Right lobe of liver (tissue), 6 donors: ENCODE measurements around the gene NFATC4. TPM values are rescaled to one million over a fixed set of nuclear protein-coding genes. Genes with fewer than 3 reads are reported as not detected.

Experiments used
- ATAC-seq, 4 donors: fragments of 200-7000 bp; cut with Tn5 transposase; one replicate each; pipeline ENCODE4 v1.9.1; 2020; ENCODE audit warnings: mild to moderate bottlenecking in 4 of 4, moderate library complexity in 4 of 4
- DNase-seq, 3 donors: peaks; one replicate each; pipeline ENCODE4 v3.0.0-alpha.2; 2020
- H3K27ac ChIP-seq, 3 donors: fragments of 200-600 bp; one replicate each; pipeline ENCODE4 v1.8.0; 2022
- H3K27me3 ChIP-seq, 2 donors: fragments of 200-600 bp; one replicate each; pipeline ENCODE4 v1.8.0; 2022
- H3K36me3 ChIP-seq, 4 donors: fragments of 200-600 bp; sonication (generic) in 1 of 4; one replicate each; pipeline versions ENCODE4 v1.5.1 to v1.8.0; 2017 to 2022; ENCODE audit warnings: control low read depth in 1 of 4
- H3K4me1 ChIP-seq, 4 donors: fragments of 200-600 bp; sonication (generic) in 1 of 4; one replicate each; pipeline versions ENCODE4 v1.5.1 to v1.8.0; 2017 to 2022; ENCODE audit warnings: control low read depth in 1 of 4
- H3K4me3 ChIP-seq, 3 donors: fragments of 200-600 bp; one replicate each; pipeline ENCODE4 v1.8.0; 2022
- H3K9me3 ChIP-seq, 4 donors: fragments of 200-600 bp; sonication (generic) in 1 of 4; one replicate each; pipeline versions ENCODE4 v1.5.1 to v1.8.0; 2017 to 2022; ENCODE audit warnings: control low read depth in 1 of 4
- POLR2A ChIP-seq: fragments of 450-650 bp; IDR thresholded peaks from one replicate; pipeline ENCODE4 v1.6.1; 2017; ENCODE audit warnings: antibody characterized with exemption, mild to moderate bottlenecking
- WGBS: methylation state at CpG from one replicate; pipeline ENCODE4 v1.1.6; 2018; ENCODE audit warnings: low coverage, low lambda C conversion rate; ENCODE audit not compliant: insufficient coverage; ENCODE audit errors: missing lambda C conversion rate; 5-methylcytosine and 5-hydroxymethylcytosine counted together
- intact Hi-C, 2 donors: fragments of 100-400 bp; cut with DNase I; formaldehyde crosslinking; loops; one replicate each; pipeline versions ENCODE4 v1.11.2 to v1.14.1; 2022
- total RNA-seq, 6 experiments: library from RNA; depleted of rRNA in 2 of 6; stranded (reverse); fragments of >200 nt in 2 of 6; fragmentation: NEBNext Ultra II Directional in 3 of 6; extraction: Animal tissue kit (Norgen Biotek cat#: 25700) in 3 of 6; gene quantifications; one replicate each; pipeline versions ENCODE4 v1.1.0 to v1.2.4, GENCODE V29; 2016 to 2023
- TF ChIP-seq, protein P1 (sequence below), 4 donors: fragments of 200-600 bp in 3 of 4; fragments of 450-650 bp in 1 of 4; IDR thresholded peaks; one replicate each; pipeline versions ENCODE4 v1.5.1 to v1.8.0; 2016 to 2022; ENCODE audit warnings: antibody characterized with exemption in 4 of 4, mild to moderate bottlenecking in 2 of 4
- donor health status: DM: no; HTN: yes; CAD: no.
- donor health status: DM: no; HTN: no; CAD: no.
- donor health status: DM: no; HTN: no; CAD: no.
- donor health status: DM: no; HTN: yes; CAD: no.
- donor health status: DM: no; HTN: yes; CAD: no.

NFATC4 gene
- total RNA-seq, 6 experiments from 2014 or later, result 1.0 to 3.7 (median 2.0) TPM

DNA sequence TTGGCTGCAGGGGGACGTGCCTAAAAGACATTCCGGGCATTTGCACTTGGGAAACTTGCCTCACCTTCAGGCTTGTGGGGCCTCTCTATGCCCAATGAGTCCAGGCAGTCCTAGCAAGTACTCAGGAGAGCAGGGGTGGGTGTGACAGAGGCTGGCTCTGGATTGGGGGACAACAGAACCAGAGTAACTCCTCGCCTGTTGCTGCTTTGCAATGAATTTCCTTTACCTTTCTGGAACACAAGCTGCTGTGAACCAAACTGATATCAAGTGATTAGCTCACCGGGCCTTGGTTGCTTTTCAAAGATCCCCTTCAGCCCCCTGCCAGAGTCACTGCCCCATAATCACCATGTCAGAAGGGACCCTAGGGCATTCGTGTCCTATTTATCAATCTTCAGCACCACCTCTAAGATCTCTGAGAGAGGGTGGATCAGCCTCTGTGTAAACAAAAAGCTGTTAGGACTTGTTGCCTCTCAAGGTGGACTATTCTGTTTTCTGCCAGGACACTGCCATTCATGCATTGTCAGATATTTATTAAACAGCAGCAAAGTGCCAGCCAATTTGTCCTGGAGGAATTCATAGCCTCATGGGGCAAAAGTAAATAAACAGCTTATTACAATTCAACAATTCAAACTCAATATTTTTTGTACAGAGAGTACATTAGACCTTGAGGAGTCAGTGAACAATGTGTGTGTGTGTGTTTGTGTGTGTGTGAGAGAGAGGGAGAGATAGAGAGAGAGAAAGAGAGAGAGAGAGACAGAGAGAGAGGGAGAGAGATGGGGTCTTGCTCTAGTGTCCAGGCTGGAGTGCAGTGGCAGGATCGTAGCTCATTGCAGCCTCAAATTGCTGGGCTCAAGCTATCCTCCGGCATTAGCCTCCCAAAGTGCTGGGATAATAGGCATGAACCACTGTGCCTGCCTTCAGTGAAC lies 11.3 kb downstream of the NFATC4 start:
- intact Hi-C loops, result no loop called here
- 82% methylated on average over 4 of the region's 7 CpGs for WGBS
- DNase-seq, result no peak
- Histone ChIP-seq H3K27ac (no peak overlapping the region), H3K27me3 (no peaks in the 10 kb centered on the region), H3K4me3 (no peak overlapping the region), H3K36me3 (no peaks in the 10 kb centered on the region), H3K9me3 (no peaks in the 10 kb centered on the region), H3K4me1 (no peaks in the 10 kb centered on the region)
- TF ChIP-seq POLR2A, result no peak
- TF ChIP-seq, protein P1, sequence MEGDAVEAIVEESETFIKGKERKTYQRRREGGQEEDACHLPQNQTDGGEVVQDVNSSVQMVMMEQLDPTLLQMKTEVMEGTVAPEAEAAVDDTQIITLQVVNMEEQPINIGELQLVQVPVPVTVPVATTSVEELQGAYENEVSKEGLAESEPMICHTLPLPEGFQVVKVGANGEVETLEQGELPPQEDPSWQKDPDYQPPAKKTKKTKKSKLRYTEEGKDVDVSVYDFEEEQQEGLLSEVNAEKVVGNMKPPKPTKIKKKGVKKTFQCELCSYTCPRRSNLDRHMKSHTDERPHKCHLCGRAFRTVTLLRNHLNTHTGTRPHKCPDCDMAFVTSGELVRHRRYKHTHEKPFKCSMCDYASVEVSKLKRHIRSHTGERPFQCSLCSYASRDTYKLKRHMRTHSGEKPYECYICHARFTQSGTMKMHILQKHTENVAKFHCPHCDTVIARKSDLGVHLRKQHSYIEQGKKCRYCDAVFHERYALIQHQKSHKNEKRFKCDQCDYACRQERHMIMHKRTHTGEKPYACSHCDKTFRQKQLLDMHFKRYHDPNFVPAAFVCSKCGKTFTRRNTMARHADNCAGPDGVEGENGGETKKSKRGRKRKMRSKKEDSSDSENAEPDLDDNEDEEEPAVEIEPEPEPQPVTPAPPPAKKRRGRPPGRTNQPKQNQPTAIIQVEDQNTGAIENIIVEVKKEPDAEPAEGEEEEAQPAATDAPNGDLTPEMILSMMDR (IDR thresholded peaks at IDR 0.05), result no peak
- no peak for ATAC-seq

DNA sequence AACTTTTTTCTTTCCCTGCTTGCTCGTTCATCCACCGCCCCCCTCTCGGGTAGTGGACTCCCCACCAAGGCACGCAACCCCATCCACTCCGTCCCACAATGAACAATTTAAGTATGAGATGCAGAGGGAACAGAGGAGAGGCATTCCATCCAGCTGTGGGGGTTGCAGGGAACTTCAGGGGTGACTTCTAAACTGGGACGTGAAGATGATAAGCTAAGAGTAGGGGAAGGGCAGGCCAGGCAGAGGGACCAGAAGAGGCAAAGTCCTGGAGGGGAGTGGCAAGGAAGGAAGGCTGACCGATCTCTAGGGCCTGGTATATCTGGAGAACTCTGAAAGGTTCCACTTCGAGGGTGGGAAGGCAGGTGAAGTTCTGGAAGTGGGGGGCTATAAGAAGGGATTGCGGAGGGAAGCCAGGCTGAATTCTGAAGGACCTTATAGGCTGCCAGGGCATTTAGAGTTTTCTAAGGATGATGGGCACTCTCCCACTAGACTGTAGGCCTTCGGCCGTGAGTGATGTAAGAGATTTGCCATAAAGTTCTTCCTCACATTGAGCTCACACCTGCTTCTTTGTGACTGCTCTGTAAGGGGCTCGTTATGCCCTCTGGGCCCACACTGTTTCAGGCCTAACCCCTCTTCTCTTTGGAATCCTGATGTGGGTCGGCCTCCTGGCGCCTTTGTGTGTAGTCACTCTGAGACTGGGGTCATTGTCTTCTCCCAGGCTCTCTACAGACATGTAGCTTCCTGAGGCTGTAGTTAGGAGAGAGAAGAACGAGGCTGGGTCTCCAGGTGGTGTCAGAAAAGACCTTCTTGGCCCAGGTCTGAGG lies 12.1 kb downstream of the NFATC4 start:
- H3K4me1 ChIP-seq, result no peaks in the 10 kb centered on the region
- TF ChIP-seq, protein P1 (IDR thresholded peaks at IDR 0.05), result no peak
- no peak for TF ChIP-seq POLR2A
- 77% methylated on average over 12 of the region's 15 CpGs for WGBS
- no peaks in the 10 kb centered on the region for H3K36me3 ChIP-seq
- no peak overlapping the region for H3K27ac ChIP-seq
- H3K27me3 ChIP-seq, result no peaks in the 10 kb centered on the region
- DNase-seq (no peak), ATAC-seq (no peak)
- H3K9me3 ChIP-seq, result no peaks in the 10 kb centered on the region
- intact Hi-C loops, result no loop called here
- no peak overlapping the region for H3K4me3 ChIP-seq

- WGBS, result 83% methylated on average over 5 of the region's 8 CpGs
- Histone ChIP-seq H3K4me1 (no peaks in the 10 kb centered on the region), H3K9me3 (no peaks in the 10 kb centered on the region), H3K27me3 (no peaks in the 10 kb centered on the region), H3K36me3 (no peaks in the 10 kb centered on the region), H3K4me3 (no peak overlapping the region), H3K27ac (no peak overlapping the region)
- no peak for TF ChIP-seq POLR2A
- TF ChIP-seq, protein P1 (IDR thresholded peaks at IDR 0.05), result no peak
- ATAC-seq (no peak), DNase-seq (no peak)
- intact Hi-C loops, result no loop called here
Observed at GRCh38 chr14:24381363-24382063, 13.5 kb downstream of the NFATC4 start.

DNA sequence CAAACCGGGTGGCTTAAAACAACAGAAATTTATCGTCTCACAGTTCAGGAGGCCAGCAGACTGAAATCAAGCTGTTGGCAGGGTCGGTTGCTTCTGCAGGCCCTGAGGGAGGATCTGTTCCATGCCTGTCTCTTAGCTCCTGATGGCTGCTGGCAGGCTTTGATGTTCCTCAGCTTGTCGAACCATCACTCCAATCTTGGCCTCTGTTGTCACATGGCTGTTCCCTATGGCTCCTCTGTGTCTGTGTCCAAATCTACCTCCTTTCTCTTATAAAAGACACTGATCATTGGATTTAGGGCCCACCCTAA lies 14.0 kb downstream of the NFATC4 start:
- DNase-seq, result no peak
- WGBS, result 76% methylated on average over 3 of the region's 4 CpGs

More for the DNA sequence above, 14.0 kb downstream of the NFATC4 start:
- no peaks in the 10 kb centered on the region for H3K9me3 ChIP-seq
- H3K36me3 ChIP-seq, result no peaks in the 10 kb centered on the region
- no peak overlapping the region for H3K27ac ChIP-seq
- TF ChIP-seq, protein P1 (IDR thresholded peaks at IDR 0.05), result no peak
- TF ChIP-seq POLR2A, result no peak
- no peak overlapping the region for H3K4me3 ChIP-seq
- H3K4me1 ChIP-seq, result peaks cover 0 to 2% (median 0%) of the 10 kb centered on the region in 4 donors
- no peaks in the 10 kb centered on the region for H3K27me3 ChIP-seq
- ATAC-seq, result no peak
- intact Hi-C loops, result no loop called here
